GM21526 (cell line): ENCODE measurements around the gene NFX1.
A peak's percentile ranks its signal among the peaks of the same experiment; 100 is the strongest.

Experiments used
- ATAC-seq: cut with Tn5 transposase; IDR thresholded peaks from one replicate; pipeline ENCODE4 v1.9.1; 2021; ENCODE audit warnings: moderate library complexity; ENCODE audit not compliant: unreplicated experiment, low FRiP score

NFX1 gene

GRCh38 chr9:33265211-33265865 lies 25.0 kb upstream of the NFX1 start:
- no peak for ATAC-seq

GRCh38 chr9:33267151-33267767 lies 23.1 kb upstream of the NFX1 start:
- ATAC-seq, result no peak

- ATAC-seq, result no peak
Observed at GRCh38 chr9:33270146-33270545, 20.2 kb upstream of the NFX1 start.

- no peak for ATAC-seq
Observed at GRCh38 chr9:33272061-33272460, 18.3 kb upstream of the NFX1 start.

GRCh38 chr9:33273266-33273971 lies 16.9 kb upstream of the NFX1 start:
- no peak for ATAC-seq

GRCh38 chr9:33273972-33274328 lies 16.4 kb upstream of the NFX1 start:
- ATAC-seq, result no peak

GRCh38 chr9:33277484-33277883 lies 12.8 kb upstream of the NFX1 start:
- no peak for ATAC-seq

GRCh38 chr9:33285502-33285901 lies 4.8 kb upstream of the NFX1 start:
- no peak for ATAC-seq

- ATAC-seq, result no peak
Observed at GRCh38 chr9:33287087-33287490, 3.2 kb upstream of the NFX1 start.

GRCh38 chr9:33288235-33288634 lies 2.1 kb upstream of the NFX1 start:
- no peak for ATAC-seq

- no peak for ATAC-seq
Observed at GRCh38 chr9:33288828-33289483, 1.4 kb upstream of the NFX1 start.

- no peak for ATAC-seq
Observed at GRCh38 chr9:33289496-33289895, 820 bp upstream of the NFX1 start.

GRCh38 chr9:33289936-33290246 lies 425 bp upstream of the NFX1 start:
- ATAC-seq, result peak; percentile 22

GRCh38 chr9:33291031-33291397 lies 698 bp downstream of the NFX1 start:
- ATAC-seq, result peak; percentile 3

- no peak for ATAC-seq
Observed at GRCh38 chr9:33291901-33292300, 1.6 kb downstream of the NFX1 start.

- ATAC-seq, result no peak
Observed at GRCh38 chr9:33293782-33294181, 3.5 kb downstream of the NFX1 start.

- no peak for ATAC-seq
Observed at GRCh38 chr9:33294670-33295432, 4.5 kb downstream of the NFX1 start.

GRCh38 chr9:33295571-33295970 lies 5.3 kb downstream of the NFX1 start:
- no peak for ATAC-seq

- peak; percentile 81 for ATAC-seq
Observed at GRCh38 chr9:33297432-33297831, 7.1 kb downstream of the NFX1 start.

- ATAC-seq, result no peak
Observed at GRCh38 chr9:33300546-33300945, 10.2 kb downstream of the NFX1 start.

- no peak for ATAC-seq
Observed at GRCh38 chr9:33304362-33304761, 14.0 kb downstream of the NFX1 start.
